Activated B cell treated with CpG ODN at 0.5 μM for 24 hours (primary cell): Measurements from ENCODE around the gene LDB1. TPM values are rescaled to one million over a fixed set of nuclear protein-coding genes. Genes with fewer than 3 reads are reported as not detected.

Experiments used
- ATAC-seq: fragments of 200-7000 bp; cut with Tn5 transposase; one replicate; pipeline ENCODE4 v1.10.0; 2021; ENCODE audit warnings: low read depth, mild to moderate bottlenecking, moderate library complexity
- CTCF ChIA-PET: fragments of 350-600 bp; sonication (Branson Sonifier 250); formaldehyde crosslinking; loops from one replicate; lab custom pipeline; 2021; ENCODE audit warnings: antibody characterized with exemption; lab: Charles Lee
- POLR2A ChIA-PET: fragments of 350-600 bp; sonication (Branson Sonifier 250); formaldehyde crosslinking; loops from one replicate; lab custom pipeline; 2021; ENCODE audit warnings: antibody characterized with exemption; lab: Charles Lee
- DNase-seq: peaks from one replicate; pipeline ENCODE4 v3.0.0; 2022
- H3K27ac Mint-ChIP-seq: one replicate; pipeline ENCODE4 v1.8.0; 2020; ENCODE audit warnings: mixed read lengths
- H3K27me3 Mint-ChIP-seq: one replicate; pipeline ENCODE4 v1.8.0; 2021; ENCODE audit warnings: mixed read lengths
- H3K36me3 Mint-ChIP-seq: one replicate; pipeline ENCODE4 v1.8.0; 2021; ENCODE audit warnings: low read depth, mixed read lengths
- H3K4me1 Mint-ChIP-seq: one replicate; pipeline ENCODE4 v1.8.0; 2021; ENCODE audit warnings: mixed read lengths
- H3K4me3 Mint-ChIP-seq: one replicate; pipeline ENCODE4 v1.8.0; 2020; ENCODE audit warnings: mild to moderate bottlenecking, mixed read lengths
- H3K9me3 Mint-ChIP-seq: one replicate; pipeline ENCODE4 v1.8.0; 2020; ENCODE audit warnings: mixed read lengths
- CTCF ChIP-seq: fragments of 200-600 bp; IDR thresholded peaks from one replicate; pipeline ENCODE4 v1.8.0; 2022; ENCODE audit warnings: antibody characterized with exemption, mild to moderate bottlenecking
- intact Hi-C: fragments of 100-400 bp; cut with micrococcal nuclease; formaldehyde crosslinking; loops from one replicate; pipeline ENCODE4 v1.15.1; 2024
- total RNA-seq: library from RNA; stranded (reverse); gene quantifications from 2 replicates; pipeline ENCODE4 v1.2.3, GENCODE V29; 2022

LDB1 gene
- total RNA-seq, 1 donor from 2014 or later = 61.9 TPM

GRCh38 chr10:102159051-102159597 is 39.0 kb upstream of the LDB1 start:
- DNase-seq (no peak), ATAC-seq (no peak)
- Mint-ChIP-seq H3K9me3 (no peaks in the 10 kb centered on the region), H3K36me3 (peaks cover 90% of the 10 kb centered on the region), H3K4me3 (no peak overlapping the region), H3K27ac (no peak overlapping the region), H3K4me1 (peaks cover 8% of the 10 kb centered on the region), H3K27me3 (no peaks in the 10 kb centered on the region)
- ChIA-PET POLR2A (no interaction called here), CTCF (interaction anchor here (0.6 kb wide), 1 partner anchor 10 kb away, joined by 3 read pairs; no protein-coding TSS in a partner anchor)
- no peak for TF ChIP-seq CTCF
- intact Hi-C loops = loop anchor here (10.0 kb wide), 1 partner anchor 86 kb away; the partner anchor contains the start of genes GBF1 and PITX3

DNA sequence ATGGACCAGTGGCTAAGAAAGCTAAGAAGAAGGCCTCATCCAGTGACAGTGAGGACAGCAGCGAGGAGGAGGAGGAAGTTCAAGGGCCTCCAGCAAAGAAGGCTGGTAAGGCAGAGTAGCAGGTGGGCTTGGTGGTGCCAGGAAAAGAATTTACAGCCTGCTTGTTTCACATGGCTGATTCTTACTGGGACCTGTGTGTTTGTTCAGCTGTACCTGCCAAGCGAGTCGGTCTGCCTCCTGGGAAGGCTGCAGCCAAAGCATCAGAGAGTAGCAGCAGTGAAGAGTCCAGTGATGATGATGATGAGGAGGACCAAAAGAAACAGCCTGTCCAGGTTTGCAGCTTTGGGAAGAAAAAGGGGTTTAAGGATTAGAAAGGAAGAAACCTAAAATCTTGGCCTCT is 37.1 kb upstream of the LDB1 start:
- ATAC-seq (no peak), DNase-seq (no peak)
- H3K9me3 Mint-ChIP-seq = no peaks in the 10 kb centered on the region
- peaks cover 24% of the 10 kb centered on the region for H3K4me1 Mint-ChIP-seq
- TF ChIP-seq CTCF = no peak
- H3K27me3 Mint-ChIP-seq = no peaks in the 10 kb centered on the region
- intact Hi-C loops = loop anchor here (10.0 kb wide), 1 partner anchor 88 kb away; the partner anchor contains the start of genes GBF1 and PITX3
- H3K36me3 Mint-ChIP-seq = peaks cover 88% of the 10 kb centered on the region
- H3K4me3 Mint-ChIP-seq = no peak overlapping the region
- POLR2A ChIA-PET = no interaction called here
- no peak overlapping the region for H3K27ac Mint-ChIP-seq
- CTCF ChIA-PET = interaction anchor here (1.6 to 1.7 kb wide), 2 partner anchors 13 to 25 kb away, joined by 5 to 7 read pairs; partner anchors contain the start of gene PPRC1

DNA sequence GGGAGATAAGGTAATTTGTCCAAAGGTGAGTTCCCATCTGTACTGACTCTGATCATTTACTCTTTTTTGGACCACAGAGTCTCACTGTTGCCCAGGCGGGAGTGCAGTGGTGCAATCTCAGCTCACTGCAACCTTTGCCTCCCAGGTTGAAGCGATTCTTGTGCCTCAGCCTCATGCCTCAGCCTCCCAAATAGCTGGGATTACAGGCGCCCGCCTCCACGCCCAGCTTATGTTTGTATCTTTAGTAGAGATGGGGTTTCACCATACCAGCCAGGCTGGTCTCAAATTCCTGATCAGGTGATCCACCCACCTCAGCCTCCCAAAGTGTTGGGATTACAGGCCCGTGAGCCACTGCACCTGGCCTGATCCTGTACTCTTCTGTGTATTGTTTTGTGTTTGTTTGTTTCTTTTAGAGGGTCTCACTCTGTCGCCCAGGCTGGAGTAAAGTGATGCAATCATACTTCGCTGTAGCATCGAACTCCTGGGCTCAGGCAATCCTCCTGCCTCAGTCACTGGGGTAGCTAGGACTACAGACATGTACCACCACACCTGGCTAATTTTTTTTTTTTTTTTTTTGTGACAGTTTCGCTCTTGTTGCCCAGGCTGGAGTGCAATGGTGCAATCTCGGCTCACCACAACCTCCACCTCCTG is 34.4 kb upstream of the LDB1 start:
- Mint-ChIP-seq H3K36me3 (peaks cover 82% of the 10 kb centered on the region), H3K27me3 (no peaks in the 10 kb centered on the region), H3K4me1 (peaks cover 35% of the 10 kb centered on the region), H3K9me3 (no peaks in the 10 kb centered on the region), H3K27ac (no peak overlapping the region), H3K4me3 (peak overlapping the region; percentile 15)
- intact Hi-C loops = loop anchor here (5.0 to 10.0 kb wide), 3 partner anchors 90 to 488 kb away; partner anchors contain the start of genes CUEDC2, GBF1, PITX3 and TRIM8
- POLR2A ChIA-PET = interaction anchor here (0.6 to 0.7 kb wide), 3 partner anchors 11 to 36 kb away, joined by 3 to 4 read pairs (median 3); no protein-coding TSS in a partner anchor
- CTCF ChIA-PET = no interaction called here
- TF ChIP-seq CTCF = no peak
- DNase-seq = no peak
- ATAC-seq = no peak

DNA sequence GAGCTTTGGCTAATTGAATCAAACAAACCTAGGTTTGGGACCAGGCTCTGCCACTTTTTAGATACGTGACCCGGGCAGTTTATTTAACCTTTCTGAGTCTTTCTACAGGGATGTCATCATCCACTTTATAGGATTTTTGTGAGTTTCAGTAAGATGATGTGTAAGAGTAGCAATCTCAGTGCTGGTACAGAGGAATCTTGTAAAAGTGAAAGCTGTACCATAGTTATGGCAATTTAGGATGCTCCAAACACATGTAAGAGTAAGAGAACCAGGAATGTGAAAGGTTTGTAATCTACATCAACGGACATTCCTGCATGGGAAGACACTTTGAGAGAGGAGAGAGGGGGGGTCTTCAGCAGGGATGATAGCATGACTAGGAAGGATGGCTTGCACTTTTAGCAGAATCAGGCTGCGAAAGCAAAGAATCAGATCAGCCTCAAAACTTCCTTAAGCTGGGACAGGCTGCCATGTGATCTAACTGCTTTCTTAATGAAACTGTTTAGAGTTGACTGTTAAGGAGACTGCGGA is 33.0 kb upstream of the LDB1 start:
- CTCF ChIA-PET = interaction anchor here (0.8 kb wide), 1 partner anchor 22 kb away, joined by 3 read pairs; no protein-coding TSS in a partner anchor
- peak overlapping the region; percentile 93 for H3K27ac Mint-ChIP-seq

More for the DNA sequence above, 33.0 kb upstream of the LDB1 start:
- intact Hi-C loops = loop anchor here (5.0 to 10.0 kb wide), 3 partner anchors 92 to 489 kb away; partner anchors contain the start of genes CUEDC2, GBF1, PITX3 and TRIM8
- Mint-ChIP-seq H3K9me3 (no peaks in the 10 kb centered on the region), H3K27me3 (no peaks in the 10 kb centered on the region), H3K36me3 (peaks cover 83% of the 10 kb centered on the region), H3K4me1 (peaks cover 35% of the 10 kb centered on the region), H3K4me3 (peak overlapping the region; percentile 97)
- POLR2A ChIA-PET = interaction anchor here (1.1 to 1.3 kb wide), 2 partner anchors 33 to 351 kb away, joined by 3 to 7 read pairs; partner anchors contain the start of genes LDB1 and SUFU
- TF ChIP-seq CTCF = no peak
- DNase-seq = no peak
- ATAC-seq = no peak
